Right atrium auricular region (tissue), 2 donors: ENCODE measurements around the gene FBXL2. TPM values are rescaled to one million over a fixed set of nuclear protein-coding genes. Genes with fewer than 3 reads are reported as not detected.
A peak's percentile ranks its signal among the peaks of the same experiment; 100 is the strongest.

Experiments
- DNase-seq: peaks from one replicate; pipeline ENCODE4 v3.0.0-alpha.2; 2019; ENCODE audit warnings: low spot score
- H3K27ac ChIP-seq, 2 donors: fragments of 200-600 bp; sonication (generic); 1 replicate in 1 of 2; 2 replicates in 1 of 2; pipeline ENCODE4 v1.5.1; 2016 to 2019
- H3K27me3 ChIP-seq, 2 donors: fragments of 200-600 bp; sonication (generic); one replicate each; pipeline versions ENCODE4 v1.5.1 to v1.6.0; 2017 to 2019
- H3K36me3 ChIP-seq: fragments of 200-600 bp; sonication (generic); one replicate; pipeline ENCODE4 v1.5.1; 2016
- H3K4me1 ChIP-seq, 2 donors: fragments of 200-600 bp; sonication (generic); one replicate each; pipeline versions ENCODE4 v1.5.1 to v1.6.0; 2017 to 2019
- H3K4me3 ChIP-seq, 2 donors: fragments of 200-600 bp; sonication (generic); 1 replicate in 1 of 2; 2 replicates in 1 of 2; pipeline ENCODE4 v1.5.1; 2017 to 2019; ENCODE audit warnings: mild to moderate bottlenecking in 1 of 2, moderate library complexity in 1 of 2
- H3K9me3 ChIP-seq, 2 donors: fragments of 200-600 bp; sonication (generic); one replicate each; pipeline ENCODE4 v1.5.1; 2019
- total RNA-seq, 2 donors: library from RNA; depleted of rRNA; stranded (reverse); fragments of >200 nt; gene quantifications; one replicate each; pipeline ENCODE4 v1.1.0, GENCODE V29; 2016
- TF ChIP-seq, protein P1 (sequence below), 2 donors: fragments of 200-600 bp; sonication (generic); IDR thresholded peaks; one replicate each; pipeline ENCODE4 v1.5.1; 2019; ENCODE audit warnings: antibody characterized with exemption in 2 of 2

FBXL2 gene
- total RNA-seq, 2 donors from 2014 or later = 2.0 TPM

DNA sequence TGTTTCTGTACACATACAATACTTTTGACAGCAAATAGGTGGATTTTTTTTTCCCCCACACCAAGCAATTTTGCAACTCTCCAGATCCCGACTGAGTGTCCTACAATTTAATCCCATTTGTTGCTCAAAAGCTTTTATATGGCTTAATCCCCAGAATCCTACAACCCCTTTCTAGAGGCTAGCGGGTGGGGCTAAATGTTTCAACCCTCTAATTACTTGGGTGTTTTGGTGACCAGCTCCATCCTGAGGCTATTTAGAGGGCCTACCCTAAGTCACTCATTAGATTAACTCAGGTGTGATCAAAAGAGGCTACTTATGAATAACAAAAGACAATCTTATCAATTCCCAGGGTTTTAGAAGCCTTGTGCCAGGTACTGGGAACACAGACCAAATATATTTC is 21.0 kb upstream of the FBXL2 start:
- DNase-seq = no peak
- H3K27me3 ChIP-seq = no peaks in the 10 kb centered on the region
- H3K4me1 ChIP-seq = no peaks in the 10 kb centered on the region
- no peaks in the 10 kb centered on the region for H3K9me3 ChIP-seq
- no peak overlapping the region for H3K27ac ChIP-seq
- H3K36me3 ChIP-seq = no peaks in the 10 kb centered on the region
- TF ChIP-seq, protein P1, sequence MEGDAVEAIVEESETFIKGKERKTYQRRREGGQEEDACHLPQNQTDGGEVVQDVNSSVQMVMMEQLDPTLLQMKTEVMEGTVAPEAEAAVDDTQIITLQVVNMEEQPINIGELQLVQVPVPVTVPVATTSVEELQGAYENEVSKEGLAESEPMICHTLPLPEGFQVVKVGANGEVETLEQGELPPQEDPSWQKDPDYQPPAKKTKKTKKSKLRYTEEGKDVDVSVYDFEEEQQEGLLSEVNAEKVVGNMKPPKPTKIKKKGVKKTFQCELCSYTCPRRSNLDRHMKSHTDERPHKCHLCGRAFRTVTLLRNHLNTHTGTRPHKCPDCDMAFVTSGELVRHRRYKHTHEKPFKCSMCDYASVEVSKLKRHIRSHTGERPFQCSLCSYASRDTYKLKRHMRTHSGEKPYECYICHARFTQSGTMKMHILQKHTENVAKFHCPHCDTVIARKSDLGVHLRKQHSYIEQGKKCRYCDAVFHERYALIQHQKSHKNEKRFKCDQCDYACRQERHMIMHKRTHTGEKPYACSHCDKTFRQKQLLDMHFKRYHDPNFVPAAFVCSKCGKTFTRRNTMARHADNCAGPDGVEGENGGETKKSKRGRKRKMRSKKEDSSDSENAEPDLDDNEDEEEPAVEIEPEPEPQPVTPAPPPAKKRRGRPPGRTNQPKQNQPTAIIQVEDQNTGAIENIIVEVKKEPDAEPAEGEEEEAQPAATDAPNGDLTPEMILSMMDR (IDR thresholded peaks at IDR 0.05) = no peak
- no peak overlapping the region for H3K4me3 ChIP-seq

DNA sequence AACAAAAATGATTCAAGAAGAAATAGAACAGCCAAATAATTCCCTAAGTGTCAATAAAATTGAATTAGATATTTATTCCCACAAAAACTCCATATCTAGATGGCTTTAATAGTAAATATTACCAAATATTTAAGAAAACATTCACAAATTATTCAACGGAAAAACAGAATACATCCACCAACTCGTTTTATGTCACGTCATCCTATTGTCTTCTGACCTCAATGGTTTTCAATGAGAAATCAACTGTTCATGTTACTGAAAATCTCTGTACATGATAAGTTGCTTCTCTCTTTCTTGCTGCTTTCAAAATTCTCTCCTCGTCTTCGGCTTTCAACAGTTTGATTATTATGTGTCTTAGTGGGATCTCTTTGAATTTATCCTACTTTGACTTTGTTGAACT is 17.1 kb upstream of the FBXL2 start:
- Histone ChIP-seq H3K4me3 (no peak overlapping the region), H3K4me1 (no peaks in the 10 kb centered on the region), H3K9me3 (peaks cover 0 to 7% of the 10 kb centered on the region in 2 donors), H3K27ac (no peak overlapping the region), H3K36me3 (no peaks in the 10 kb centered on the region), H3K27me3 (no peaks in the 10 kb centered on the region)
- TF ChIP-seq, protein P1 (IDR thresholded peaks at IDR 0.05) = no peak
- DNase-seq = no peak

DNA sequence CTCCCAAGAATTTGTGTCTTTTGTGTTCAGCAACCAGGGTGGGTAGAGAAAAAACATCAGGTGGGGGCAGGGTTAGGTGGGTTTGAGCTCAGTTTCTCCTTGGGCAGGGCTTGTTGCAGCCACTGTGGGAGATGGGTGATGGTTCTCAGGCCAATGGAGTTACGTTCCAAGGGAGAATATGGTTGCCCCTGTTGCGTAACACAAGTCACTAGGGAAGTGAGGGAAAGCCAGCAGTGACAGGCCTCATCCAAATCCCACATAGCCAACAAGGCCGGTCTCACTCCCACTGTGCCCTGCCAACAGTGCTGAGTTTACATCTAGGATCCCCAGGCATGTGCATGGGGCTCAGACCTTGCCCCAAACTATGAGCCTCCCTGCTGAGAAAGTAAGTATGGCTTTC is 7.9 kb upstream of the FBXL2 start:
- H3K27me3 ChIP-seq = no peaks in the 10 kb centered on the region
- H3K4me3 ChIP-seq = no peak overlapping the region
- TF ChIP-seq, protein P1 (IDR thresholded peaks at IDR 0.05) = no peak
- peaks cover 0 to 14% of the 10 kb centered on the region in 2 donors for H3K9me3 ChIP-seq
- no peak overlapping the region for H3K27ac ChIP-seq
- H3K4me1 ChIP-seq = no peaks in the 10 kb centered on the region
- DNase-seq = no peak
- no peaks in the 10 kb centered on the region for H3K36me3 ChIP-seq

DNA sequence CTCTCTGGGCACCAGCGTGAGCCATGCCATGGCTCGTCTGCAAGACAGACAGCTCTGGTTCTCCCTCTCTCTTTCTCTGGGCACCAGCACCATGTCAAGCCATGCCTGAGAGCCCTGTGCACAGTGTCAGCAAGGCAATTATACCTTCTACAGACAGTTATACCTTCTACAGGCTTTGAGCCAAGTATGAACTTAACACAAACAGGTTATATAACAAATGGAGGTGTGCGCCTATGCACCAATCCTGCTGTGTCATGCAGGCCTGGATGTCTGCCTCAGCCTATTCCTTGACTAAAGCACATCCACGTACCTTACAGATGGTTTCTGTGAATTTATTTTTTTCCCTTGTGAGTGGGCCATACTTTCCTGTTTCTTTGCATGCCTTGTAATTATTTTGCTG is 5.9 kb upstream of the FBXL2 start:
- DNase-seq = no peak
- TF ChIP-seq, protein P1 (IDR thresholded peaks at IDR 0.05) = no peak
- Histone ChIP-seq H3K4me1 (no peaks in the 10 kb centered on the region), H3K36me3 (no peaks in the 10 kb centered on the region), H3K9me3 (no peaks in the 10 kb centered on the region), H3K27ac (no peak overlapping the region), H3K4me3 (no peak overlapping the region), H3K27me3 (no peaks in the 10 kb centered on the region)

DNA sequence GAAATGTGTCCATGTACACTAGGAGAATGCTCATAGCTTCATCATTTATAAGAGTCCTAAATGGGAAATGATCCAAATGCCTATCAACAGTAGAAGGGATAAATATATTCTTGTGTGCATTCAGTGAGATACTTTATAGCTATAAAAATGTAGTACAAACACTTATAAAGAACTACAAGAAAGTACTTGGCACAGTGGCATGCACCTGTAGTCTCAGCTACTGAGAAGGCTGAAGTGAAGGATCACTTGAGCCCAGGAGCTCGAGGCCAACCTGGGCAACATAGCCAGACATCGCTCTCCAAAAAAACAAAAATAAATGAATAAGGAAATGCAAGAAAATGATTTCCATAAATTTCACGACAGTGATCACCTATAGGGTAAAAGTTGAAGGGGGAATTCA is 3.6 kb upstream of the FBXL2 start:
- TF ChIP-seq, protein P1 (IDR thresholded peaks at IDR 0.05) = no peak
- Histone ChIP-seq H3K27ac (no peak overlapping the region), H3K9me3 (no peaks in the 10 kb centered on the region), H3K36me3 (no peaks in the 10 kb centered on the region), H3K27me3 (no peaks in the 10 kb centered on the region), H3K4me1 (peaks cover 0 to 15% of the 10 kb centered on the region in 2 donors), H3K4me3 (no peak overlapping the region)
- DNase-seq = no peak

DNA sequence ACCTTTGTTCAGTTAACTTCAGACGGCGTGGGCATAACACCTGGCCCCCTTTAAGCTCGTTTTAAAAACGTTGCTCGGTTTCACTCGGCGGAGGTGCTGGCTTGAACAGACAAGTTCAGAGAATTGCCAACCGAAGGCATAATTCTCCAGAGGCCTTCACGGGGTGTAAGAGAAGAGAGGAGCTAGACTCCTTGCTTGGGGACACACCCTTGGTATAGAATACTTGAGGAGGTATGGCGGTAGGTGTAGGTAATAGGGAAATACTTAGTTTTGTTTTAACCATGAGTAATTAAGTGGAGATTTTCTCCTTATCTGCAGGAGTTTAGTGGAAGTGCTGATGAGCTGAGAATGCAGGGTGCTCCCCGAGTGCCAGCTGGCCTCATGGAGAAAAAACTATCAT is 921 bp downstream of the FBXL2 start:
- peaks cover 0 to 15% of the 10 kb centered on the region in 2 donors for H3K4me1 ChIP-seq
- peak overlapping the region; percentile 86 for H3K4me3 ChIP-seq
- DNase-seq = no peak
- no peaks in the 10 kb centered on the region for H3K36me3 ChIP-seq
- no peaks in the 10 kb centered on the region for H3K27me3 ChIP-seq
- TF ChIP-seq, protein P1 (IDR thresholded peaks at IDR 0.05) = no peak
- H3K27ac ChIP-seq = no peak overlapping the region
- H3K9me3 ChIP-seq = no peaks in the 10 kb centered on the region
